ENCODE results near the gene HOXB13.

The HOXB13 gene

DNA sequence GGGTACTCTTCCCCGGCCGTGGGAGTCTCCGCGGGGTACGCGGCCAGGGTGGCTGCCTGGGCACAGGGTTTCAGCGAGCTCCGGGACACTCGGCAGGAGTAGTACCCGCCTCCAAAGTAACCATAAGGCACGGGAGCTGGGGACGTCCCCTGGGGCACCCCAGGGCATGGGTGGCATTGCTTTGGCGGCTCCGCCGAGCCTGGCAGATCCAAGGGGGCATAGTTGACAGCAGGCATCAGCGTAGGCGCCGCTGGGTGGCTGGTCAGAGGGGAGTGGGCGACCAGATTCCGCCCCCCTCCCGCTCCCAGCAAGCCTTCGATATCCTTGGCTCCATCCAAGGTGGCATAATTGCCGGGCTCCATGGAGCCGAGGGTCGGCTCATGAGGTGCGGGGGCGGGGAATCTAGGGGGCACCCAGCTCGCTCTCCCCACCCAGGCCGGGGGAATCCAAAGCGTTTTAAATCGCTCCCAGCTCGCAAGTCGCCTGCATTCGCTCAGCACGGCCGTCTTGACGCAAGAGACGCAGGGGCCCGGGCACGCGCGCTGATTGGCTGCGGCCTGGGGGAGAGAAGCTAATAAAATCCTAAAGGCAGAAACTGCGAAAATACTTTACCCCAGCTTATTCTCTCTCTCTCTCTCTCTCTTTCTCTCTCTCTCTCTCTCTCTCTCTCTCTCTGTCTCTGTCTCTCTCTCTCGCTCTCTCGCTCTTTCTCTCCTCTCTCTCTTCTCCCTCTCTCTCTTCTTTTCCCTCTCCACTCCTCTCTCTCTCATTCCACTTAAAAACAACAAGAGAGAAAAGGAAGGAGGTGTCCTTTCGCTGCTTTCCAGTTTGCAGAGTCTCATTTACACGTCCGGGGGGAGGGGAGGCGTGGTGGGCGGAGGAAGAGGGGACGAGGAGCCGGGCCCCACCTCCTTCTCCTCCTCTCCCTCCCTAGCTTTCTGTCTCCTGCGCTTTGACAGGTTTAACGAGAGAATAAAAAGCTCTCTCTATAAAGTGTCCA is at the start of gene HOXB13:
TSS of gene HOXB13 (minus strand) at position 519 of the 1,000 bp plus-strand sequence. CDS start at position 362, 157 bp downstream.
- no peak for DNase-seq

DNA sequence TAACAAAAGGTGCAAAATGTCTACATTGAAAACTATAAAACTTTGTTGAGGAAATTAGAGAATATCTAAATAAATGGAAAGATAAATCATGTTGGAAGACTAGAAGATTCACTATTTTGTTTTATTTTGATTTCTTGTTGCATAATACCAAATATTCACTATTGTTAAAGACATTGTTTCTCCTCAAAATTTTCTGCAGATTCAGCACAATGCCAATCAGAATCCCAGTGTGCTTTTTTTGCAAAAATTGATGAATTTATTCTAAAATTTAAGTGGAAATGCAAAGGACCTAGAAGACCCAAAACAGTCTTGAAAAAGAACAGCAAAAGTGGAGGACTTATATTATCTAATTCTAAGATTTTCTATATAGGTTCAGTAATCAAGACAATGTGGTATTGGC is 48.1 kb upstream of the HOXB13 start:
- DNase-seq = no peak

DNA sequence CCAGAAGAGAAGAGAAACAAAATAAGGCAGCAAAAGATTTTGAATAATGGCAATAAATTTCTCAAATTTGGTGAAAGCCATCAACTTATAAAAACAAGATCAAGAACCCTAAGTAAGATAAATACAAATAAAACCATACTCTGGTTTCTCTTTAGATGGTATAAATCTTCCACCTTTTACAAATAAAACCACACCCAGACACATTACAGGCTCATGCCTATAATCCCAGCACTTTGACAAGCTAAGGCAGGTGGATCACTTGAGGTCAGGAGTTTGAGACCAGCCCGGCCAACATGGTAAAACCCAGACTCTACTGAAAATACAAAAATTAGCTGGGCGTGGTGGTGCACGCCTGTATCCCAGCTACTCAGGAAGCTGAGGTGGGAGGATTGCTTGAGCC is 44.7 kb upstream of the HOXB13 start:
- DNase-seq = no peak

DNA sequence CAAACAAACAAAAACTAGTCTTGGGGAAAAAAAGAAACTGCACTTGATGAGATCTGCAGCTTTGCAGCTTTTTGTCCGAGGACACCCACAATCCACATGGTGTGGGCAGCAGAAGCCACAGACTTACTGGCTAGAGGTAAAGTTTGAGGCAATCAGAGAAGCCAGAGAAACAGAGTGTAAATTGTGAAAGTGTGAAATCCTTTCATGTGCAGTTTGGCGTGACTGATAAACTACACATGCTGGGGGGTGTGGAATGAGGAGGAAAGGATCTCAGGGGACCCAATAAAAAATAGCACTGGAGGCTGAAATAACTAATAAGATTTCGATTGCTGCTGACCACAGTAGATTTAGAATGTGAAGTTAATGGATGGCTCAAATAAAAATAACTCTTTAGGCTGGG is 42.4 kb upstream of the HOXB13 start:
- DNase-seq = no peak

DNA sequence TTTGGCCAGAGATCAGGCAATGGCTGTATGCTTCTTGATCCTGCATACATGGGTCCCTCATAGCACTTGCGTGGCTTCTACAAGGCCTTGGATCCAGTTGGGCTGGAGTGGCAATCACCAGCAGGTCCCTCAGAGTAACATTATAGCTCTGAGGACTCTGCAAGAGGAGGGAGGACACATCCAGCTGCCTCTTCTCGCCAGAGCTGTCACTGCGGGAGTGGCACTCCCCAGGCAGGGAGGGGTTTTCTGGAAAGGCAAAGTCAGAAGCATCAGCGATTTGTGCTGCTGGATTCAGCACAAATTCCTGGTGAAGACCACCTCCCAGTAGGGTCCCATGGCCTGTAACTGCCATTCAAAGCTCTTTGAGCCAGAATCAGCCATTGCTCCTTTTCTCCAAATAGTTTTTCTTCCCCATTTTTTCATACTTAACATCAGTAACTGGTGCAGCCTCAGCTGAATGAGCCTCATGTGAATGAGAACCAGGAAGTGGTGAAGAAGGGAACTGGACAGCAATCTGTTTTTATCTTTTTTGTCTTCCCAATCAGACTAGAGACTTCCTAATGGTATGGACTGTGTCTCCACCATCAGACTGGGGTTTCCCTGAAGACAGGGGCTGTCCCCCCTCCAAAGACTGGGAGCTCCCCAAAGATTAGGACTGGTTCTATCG is 40.6 kb upstream of the HOXB13 start:
- DNase-seq = no peak

DNA sequence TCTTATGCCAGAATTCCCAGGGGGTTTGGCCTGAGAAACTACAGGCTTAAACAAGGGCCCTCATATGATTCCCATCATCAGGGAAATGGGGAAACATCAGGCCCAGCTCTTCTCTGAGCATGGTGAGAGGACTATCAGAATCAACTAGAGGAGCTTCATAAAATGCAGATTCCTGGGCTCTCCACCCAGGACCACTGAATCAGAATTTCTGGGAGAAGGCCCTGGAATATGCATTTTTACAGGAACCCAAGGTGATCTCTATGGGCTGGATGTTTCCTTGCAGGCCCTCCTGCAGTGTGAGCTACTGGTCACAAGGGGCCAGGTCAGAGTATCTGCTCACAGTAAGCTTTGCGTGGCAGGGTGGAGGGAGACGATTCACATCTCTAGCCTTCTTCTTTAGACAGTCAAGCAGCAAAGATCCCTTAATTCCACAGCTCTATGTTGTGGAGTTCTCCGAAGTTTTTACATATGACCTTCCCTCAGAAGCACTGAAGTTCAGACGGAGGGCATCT is 38.8 kb upstream of the HOXB13 start:
- DNase-seq = no peak

DNA sequence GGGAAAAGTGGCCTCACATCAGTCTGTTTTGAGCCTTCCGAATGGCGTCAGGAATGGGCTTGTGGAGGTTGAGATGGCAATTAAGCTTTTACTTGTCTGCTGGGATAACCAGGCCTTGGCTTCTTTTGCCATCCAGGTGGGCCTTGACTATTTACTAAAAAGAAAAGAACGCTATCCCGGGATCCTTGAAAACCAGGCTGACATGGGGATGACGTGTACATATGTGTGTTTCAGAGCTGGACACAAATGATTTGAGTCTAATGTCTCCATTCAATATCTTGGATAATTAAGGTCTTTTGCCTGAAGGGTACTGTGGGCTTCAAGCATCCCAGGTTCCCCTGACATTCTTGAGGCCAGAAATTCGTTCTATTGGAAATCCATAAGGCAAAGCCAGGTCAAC is 32.6 kb upstream of the HOXB13 start:
- DNase-seq = no peak

DNA sequence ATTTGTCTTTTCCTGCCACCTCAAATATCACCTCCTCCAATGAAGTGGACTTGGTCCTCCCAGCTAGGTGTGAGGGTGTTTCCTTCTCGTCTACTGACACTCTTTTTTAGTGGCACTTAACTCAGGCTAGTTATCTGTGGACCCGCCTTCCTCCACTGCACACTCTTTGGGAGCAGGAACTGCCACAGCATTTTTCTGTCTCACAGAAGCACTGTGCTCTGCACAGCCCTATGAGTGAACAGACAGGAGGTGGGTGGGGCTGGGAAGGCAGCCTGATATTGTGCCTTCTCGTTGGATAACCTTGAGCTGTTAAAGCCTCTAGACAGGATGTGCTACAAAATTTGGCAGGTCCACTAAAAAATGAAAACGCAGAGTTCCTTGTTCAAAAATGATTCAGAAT is 31.9 kb upstream of the HOXB13 start:
- no peak for DNase-seq

DNA sequence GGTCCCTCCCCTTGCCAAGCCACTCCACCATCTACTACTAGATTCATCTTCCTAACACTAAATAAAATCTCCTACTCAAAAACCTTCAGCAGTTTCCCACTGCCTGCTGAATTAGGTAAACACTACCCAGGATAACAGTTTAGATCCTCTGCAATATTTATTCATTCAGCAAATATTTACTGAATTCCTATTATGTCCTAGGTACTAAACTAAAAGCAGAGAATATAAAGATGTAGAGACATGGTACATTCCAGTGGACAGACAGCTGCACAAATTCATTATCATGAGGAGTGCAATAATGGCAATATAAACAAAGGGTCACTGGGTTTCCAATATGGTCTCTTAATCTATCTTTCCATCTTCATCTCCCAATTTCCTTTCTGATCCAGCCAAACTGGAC is 30.7 kb upstream of the HOXB13 start:
- DNase-seq = no peak

DNA sequence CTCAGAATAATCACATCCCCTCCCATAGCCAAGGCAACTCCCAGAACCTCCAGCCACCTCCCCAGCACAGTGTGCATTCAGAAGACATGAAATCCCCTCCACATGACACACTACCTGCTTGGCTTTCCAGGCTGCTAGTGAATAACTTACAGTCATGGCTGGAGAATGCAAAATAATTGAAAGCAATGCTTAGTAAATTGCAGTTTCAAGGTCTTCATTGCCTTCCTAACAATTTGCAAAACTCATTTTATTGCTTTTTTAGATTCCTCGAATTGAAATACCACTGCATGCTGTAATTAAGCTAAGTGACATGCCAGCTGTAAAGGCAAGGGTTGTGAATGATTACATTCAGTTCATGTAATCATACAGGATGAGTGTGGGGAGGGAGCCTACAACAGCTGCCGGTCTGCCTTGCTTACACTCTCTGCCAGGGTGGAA is 29.0 kb upstream of the HOXB13 start:
- DNase-seq = no peak

DNA sequence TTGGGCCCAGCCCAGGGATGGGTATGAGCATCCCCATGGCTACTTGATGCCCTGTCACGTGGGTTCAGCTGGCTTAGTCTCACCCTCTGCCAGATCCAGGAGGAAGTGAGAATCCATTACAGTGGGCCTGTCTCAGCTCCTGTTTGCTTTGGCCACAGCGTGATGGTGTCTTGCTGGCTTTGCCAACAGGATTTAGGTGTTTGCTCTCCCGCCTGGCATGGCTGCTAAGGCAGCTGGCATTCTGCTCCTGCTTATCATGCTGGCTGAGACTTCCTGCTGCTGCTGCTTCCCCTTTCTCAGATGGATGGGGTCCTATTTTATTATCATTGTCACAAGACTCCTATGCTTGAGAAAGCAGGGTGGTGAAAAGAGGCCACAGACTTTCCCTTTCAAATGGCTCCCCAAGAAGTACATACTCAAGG is 28.3 kb upstream of the HOXB13 start:
- DNase-seq = no peak

DNA sequence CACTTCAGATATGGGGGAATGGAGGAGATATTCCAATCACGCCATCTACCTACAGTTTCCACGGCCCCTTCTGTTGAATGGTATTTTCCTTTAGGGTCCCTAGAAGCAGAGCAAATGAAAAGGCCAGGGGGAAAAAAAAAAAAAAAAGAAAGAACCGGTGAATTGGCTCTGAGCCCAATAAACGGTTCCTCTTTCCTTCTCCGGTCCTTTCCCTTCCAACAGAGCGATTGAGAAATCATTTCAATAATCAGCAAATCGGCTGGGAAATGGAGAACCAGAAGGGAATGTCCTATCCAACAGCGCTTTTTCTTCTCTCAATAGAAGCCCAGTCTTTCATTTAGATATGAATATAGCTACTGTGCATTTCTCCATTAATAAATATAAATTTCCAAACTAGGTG is 26.8 kb upstream of the HOXB13 start:
- DNase-seq = no peak

DNA sequence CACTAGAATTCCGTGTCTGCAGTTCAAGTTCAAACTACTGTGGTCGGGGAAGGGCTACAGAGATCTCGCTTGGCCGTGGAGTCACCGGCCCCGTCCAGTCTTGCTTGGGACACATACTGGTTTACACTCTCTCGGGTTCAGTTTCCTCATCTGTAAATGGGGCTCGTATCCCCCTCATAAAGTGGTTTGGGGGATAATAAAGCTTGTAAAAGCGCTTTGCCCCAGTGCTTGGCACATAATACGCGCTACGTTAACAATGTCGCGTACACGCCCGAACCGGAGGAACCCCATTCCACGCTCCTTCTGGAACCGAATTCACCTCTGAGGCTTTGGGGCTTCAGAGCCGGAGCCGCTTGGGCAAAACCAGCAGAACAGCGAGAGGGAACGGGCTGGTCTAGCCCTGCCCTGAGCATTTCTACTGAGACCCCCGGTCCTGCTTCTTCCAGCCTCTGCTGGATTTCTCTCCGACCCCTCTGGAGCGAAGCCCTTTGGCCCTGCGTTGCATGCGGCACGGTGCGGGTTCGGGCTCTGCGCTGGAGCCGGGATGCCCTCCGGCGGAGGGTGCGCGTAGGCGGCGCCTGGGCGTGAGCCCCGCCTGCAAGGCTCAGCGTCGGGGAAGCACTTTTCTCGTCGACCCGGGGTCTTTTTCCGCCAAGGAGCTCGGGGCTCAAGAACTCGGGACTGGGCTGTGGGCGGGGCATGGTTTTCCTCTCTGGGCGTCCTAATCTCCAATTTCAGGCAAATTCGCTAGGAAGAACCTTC is 26.1 kb upstream of the HOXB13 start:
- no peak for DNase-seq

DNA sequence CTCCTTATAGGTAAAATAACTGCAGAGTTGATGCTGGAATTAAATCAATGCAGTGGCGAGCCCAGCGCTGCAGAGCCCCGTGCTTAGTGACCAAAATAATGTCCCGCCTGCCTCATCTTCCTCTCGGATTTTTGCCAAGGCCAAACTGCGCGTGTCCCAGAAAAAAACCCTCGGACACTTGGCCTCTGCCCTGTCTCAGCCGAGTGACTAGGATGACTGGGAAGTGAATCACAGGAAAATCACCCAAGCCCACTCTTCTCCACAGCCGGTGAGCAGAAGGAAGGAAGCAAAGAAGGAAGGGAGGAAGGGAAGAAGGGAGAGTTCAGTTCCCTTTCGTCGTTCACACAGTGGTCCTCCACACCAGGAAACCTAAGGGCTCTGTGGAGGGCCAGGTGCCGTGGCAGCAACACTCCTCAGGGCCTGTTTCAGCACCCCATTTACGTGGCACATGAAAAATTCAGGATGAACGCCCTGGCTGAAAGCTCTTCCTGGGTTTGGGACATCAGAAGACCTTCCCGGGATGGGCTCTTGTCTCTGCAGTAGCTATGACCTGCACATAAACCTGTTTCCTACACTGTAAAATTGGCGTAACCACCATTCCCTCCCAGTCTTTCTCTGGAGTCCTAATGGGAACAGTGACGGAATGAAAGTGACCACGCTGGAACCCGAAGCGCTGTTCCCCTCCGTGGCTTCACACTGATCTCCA is 25.4 kb upstream of the HOXB13 start:
- DNase-seq = no peak

DNA sequence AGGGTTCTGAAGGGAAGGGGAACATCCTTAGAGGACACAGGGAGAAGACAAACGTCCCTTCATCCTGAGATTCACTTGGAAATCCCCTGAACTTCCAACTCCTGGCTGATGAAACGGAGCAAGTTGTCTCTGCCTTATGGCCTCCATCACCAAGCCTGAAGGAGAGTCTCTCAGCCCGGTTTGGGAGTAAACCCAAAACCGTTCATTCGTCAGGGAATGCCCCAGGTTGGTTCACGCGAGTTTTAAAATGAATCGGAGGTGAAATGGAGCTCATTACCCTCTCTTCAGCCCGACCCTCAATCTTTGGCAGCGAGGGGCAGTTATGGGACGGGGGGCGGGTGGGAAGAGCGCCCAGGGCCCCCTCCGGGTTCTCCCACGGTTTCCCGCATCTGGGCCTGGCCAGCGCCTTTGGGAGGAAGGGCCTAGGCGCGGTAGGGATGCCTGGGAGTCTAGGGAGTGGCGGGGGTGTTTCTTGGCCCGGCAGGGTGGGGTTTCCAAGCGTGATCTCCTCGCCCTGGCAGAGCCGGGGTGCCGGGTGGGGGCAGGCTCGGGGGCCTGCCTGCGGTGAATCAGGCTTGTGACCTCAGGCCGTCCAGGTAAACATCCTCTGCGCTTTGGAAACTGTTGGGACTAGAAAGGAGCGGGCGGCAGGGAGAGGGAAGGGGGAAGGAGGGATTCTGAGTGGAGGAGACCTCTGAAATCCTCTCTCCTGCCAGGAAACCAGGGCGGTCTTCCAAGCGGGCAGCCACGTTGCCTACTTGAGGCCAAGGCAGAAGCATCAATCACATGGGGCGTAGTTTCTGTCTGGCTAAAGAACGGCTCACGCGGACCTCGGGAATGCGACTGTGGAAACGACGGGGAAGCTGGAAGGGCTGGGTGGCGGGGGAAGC is 24.1 kb upstream of the HOXB13 start:
- DNase-seq = no peak

DNA sequence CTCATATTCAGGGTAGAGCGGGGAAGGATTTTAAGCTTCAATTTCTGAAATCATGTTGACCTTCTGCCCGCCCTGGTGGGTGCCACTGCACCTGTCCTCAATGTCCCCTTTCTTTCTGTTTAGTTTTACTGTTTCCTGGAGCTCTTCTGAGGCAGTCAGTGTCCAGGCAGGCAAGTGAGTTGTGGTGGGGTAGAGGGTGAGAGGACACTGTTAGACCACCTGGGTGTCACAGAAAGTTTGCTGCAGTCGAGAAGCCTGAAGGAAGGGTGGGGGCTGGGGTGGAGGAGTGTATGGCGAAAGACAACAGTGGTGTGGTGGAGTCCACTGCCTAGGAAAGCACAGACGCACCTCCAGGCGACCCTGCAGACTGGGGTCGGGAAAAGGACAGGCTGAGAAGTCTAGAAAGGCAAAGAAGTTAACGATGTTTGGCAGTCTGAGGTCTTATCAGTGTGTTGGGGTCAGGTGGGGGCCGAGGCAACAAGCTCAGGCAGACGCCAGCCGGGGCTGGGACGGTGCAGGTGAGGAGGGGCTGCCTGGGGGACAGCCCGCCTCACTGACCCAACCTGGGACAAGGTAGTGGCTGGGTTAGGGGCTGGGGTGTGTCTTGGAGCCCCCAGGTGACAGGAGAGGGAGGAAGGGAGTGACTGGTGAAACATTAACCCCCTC is 23.3 kb upstream of the HOXB13 start:
- no peak for DNase-seq

DNA sequence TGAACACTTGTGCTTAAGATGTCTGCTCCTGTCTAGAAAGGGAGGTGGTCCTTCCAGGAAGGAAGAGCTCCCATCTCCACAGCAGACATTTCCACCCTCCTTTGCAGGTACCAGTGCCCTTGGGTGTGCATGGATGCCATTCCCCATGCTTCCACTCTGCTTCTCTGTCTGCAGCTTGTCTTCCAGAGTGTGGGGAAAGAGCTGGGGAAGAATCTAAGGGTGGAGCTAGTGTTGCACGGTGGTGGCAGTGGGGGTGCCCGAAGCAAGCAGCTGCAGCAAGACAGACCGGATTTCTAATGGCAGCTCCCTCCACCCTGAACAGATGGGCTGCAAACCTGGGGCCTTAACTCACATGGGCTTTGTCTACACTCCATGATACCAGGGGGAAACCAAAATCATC is 22.6 kb upstream of the HOXB13 start:
- DNase-seq = no peak

DNA sequence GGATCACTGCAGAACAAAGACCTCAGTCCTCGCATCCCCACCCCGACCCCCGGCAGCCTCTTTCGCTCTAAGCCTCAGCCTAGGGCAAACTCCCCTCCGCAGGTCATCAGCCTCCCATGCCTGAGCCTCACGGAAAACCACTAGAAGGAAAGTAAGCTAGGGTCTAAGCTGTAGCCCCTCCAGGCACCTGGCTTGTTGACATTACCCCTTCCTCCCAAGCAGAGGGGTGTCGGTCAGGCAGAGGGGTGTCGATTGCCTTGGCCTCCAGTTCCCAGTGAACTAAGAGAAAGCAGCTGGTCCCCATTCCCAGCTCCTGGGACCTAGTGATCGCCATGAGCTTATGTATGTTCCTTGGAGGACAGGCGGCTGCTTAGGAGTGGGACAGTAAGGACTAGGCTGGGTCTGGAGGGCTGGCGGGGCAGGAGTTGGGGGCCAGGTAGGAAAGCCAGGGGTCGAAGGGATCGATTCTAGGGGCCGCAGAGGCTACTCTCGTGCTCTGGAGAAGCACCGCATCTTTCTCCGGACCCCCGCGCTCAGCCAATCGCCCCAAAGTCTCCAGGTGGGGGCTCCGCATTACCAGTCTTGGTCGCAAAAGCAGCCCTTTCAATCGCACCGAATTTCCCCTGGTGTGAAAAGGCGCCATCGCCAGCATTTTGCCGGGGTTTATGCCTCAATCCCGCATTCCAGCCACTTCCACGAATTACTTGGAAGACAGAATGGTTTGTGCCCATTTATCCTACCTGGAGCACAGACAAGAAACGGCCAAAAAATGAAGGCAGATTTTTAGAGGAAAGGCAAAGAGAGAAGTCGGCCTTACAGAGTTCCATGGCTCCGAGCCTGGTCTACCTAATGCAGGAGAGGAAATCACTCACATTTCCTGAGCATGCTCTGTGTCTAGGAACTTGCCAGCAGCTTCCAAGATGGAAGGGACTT is 21.3 kb upstream of the HOXB13 start:
- DNase-seq = no peak

DNA sequence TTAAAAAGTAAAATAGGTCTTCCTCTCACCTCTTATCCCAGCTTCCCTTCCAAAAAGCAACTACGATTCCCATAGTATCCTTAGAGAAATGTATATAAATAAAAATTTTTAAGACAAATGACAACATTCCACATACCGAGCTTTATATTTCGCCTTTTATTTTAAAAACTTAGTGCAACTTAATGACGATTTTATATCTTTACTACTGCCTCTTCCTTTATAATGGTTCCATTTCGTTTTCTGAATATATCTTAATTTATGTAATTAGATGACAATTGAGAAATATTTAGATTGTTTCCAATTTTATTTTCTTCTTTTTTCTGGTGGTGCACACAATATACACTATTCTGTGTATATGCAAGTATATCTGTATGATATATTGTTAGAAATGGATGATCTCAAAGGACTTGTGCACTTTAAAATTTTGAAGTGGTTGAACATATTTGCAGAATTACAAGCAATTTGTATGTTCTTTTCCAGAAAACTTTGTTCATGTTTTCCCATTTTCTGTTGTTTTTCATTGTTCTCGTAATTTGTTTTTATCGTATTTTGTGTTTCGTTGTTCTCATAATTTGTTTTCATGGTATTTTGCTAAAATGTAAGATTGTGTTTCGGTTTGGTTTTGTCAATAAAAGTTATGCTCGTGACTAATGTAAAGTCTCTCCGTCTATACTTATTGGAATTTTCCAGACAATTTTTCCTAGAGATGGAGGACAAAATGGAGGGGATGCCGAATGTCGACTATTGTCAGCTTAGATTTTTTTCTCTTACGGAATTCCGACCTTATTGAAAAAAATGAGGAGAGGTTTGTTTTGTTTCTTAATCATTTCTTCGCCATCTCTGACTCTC is 20.4 kb upstream of the HOXB13 start:
- no peak for DNase-seq

Measured in midbrain (tissue), 1 donor.